Kidney (tissue), 14 donors: Measurements from ENCODE around the gene KCNE2. TPM values are rescaled to one million over a fixed set of nuclear protein-coding genes. Genes with fewer than 3 reads are reported as not detected.

Experiments
- DNase-seq, 5 donors: peaks; one replicate each; pipeline ENCODE4 v3.0.0-alpha.2; 2013 to 2020
- FAIRE-seq: peaks from 2 replicates; lab custom pipeline; 2012; peaks lifted over from hg19 to GRCh38; lab: Jason Lieb, UNC
- H3K27ac ChIP-seq, 2 donors: one replicate each; pipeline ENCODE4 v1.7.0; 2013; ENCODE audit warnings: low read depth in 2 of 2, low read length in 2 of 2, inconsistent platforms in 1 of 2
- H3K27me3 ChIP-seq: one replicate; pipeline ENCODE4 v1.7.1; 2013; ENCODE audit warnings: low read length, inconsistent platforms; ENCODE audit not compliant: control insufficient read depth, insufficient read depth
- H3K36me3 ChIP-seq, 3 donors: one replicate each; pipeline versions ENCODE4 v1.7.0 to v1.7.1; 2013; ENCODE audit warnings: low read length in 3 of 3, control low read depth in 1 of 3, inconsistent platforms in 1 of 3; ENCODE audit not compliant: insufficient read depth in 3 of 3, control insufficient read depth in 2 of 3
- H3K4me1 ChIP-seq, 3 donors: one replicate each; pipeline versions ENCODE4 v1.7.0 to v1.7.1; 2013; ENCODE audit warnings: low read length in 3 of 3, inconsistent platforms in 1 of 3, low read depth in 1 of 3; ENCODE audit not compliant: control insufficient read depth in 2 of 3, insufficient read depth in 2 of 3
- H3K4me3 ChIP-seq, 3 donors: one replicate each; pipeline versions ENCODE4 v1.7.0 to v1.8.1; 2013; ENCODE audit warnings: low read length in 3 of 3, control low read depth in 1 of 3, inconsistent platforms in 1 of 3
- H3K9ac ChIP-seq, 3 donors: one replicate each; pipeline versions ENCODE4 v1.7.0 to v1.7.1; 2013; ENCODE audit warnings: low read length in 3 of 3, control low read depth in 1 of 3, inconsistent platforms in 1 of 3
- H3K9me3 ChIP-seq, 3 donors: one replicate each; pipeline versions ENCODE4 v1.7.0 to v1.7.1; 2013; ENCODE audit warnings: low read length in 3 of 3, control low read depth in 1 of 3, inconsistent platforms in 1 of 3; ENCODE audit not compliant: control insufficient read depth in 2 of 3, insufficient read depth in 1 of 3
- CTCF ChIP-seq: IDR thresholded peaks from 3 replicates; pipeline ENCODE4 v1.5.1; 2012; ENCODE audit warnings: mild to moderate bottlenecking, moderate library complexity, borderline replicate concordance; ENCODE audit not compliant: insufficient read depth; ENCODE audit errors: extremely low read depth
- intact Hi-C: fragments of 100-400 bp; cut with DNase I; formaldehyde crosslinking; loops from one replicate; pipeline ENCODE4 v1.11.1; 2022
- polyA plus RNA-seq: library from polyadenylated mRNA; stranded (reverse); fragments of 350-450 nt; fragmentation: Illumina TruSeq; extraction: RNeasy Lipid Tissue Mini Kit (QIAGEN cat#74804); gene quantifications from one replicate; pipeline ENCODE4 v1.2.3, GENCODE V29; 2014; ENCODE audit warnings: low read depth, low replicate concordance; ENCODE audit not compliant: insufficient read depth
- total RNA-seq: library from RNA; stranded (reverse); fragmentation: NEBNext Ultra II Directional; extraction: Animal tissue kit (Norgen Biotek cat#: 25700); gene quantifications from one replicate; pipeline ENCODE4 v1.2.1, GENCODE V29; 2021
- donor health status: control.
- donor health status: control.
- donor health status: control.
- donor health status: control.
- donor health status: control.
- donor health status: DM: yes; HTN: yes; CAD: no.
- donor health status: Normal renal cell carcinoma (clear cell type).

Gene KCNE2
- total and polyA plus RNA-seq, 2 donors from 2014 or later: 0.80 TPM; not detected in 1

- peak in 1 of 5 donors; percentile 24 for DNase-seq
- no peak for FAIRE-seq
- H3K4me3 ChIP-seq: no peak overlapping the region
Observed at GRCh38 chr21:34360488-34361241, 3.1 kb upstream of the KCNE2 start.

GRCh38 chr21:34362136-34362444 lies 1.7 kb upstream of the KCNE2 start:
- DNase-seq (peak in 1 of 5 donors; percentile 5), FAIRE-seq (no peak)
- no peaks in the 10 kb centered on the region for H3K27me3 ChIP-seq
- H3K4me3 ChIP-seq: no peak overlapping the region
- no peak overlapping the region for H3K9ac ChIP-seq
- H3K36me3 ChIP-seq: no peaks in the 10 kb centered on the region
- no peaks in the 10 kb centered on the region for H3K4me1 ChIP-seq
- no peak overlapping the region for H3K27ac ChIP-seq
- H3K9me3 ChIP-seq: no peaks in the 10 kb centered on the region
- intact Hi-C loops: no loop called here
- TF ChIP-seq CTCF: no peak

More at GRCh38 chr21:34360488-34361241, 3.1 kb upstream of the KCNE2 start:
- Histone ChIP-seq H3K9me3 (no peaks in the 10 kb centered on the region), H3K4me1 (no peaks in the 10 kb centered on the region), H3K36me3 (no peaks in the 10 kb centered on the region), H3K27me3 (no peaks in the 10 kb centered on the region), H3K9ac (no peak overlapping the region), H3K27ac (no peak overlapping the region)
- TF ChIP-seq CTCF: no peak
- intact Hi-C loops: no loop called here

- H3K4me1 ChIP-seq: peaks cover 0 to under 1% (median 0%) of the 10 kb centered on the region in 3 donors
- no peak overlapping the region for H3K4me3 ChIP-seq
- H3K27ac ChIP-seq: no peak overlapping the region
- intact Hi-C loops: no loop called here
- H3K9ac ChIP-seq: no peak overlapping the region
- DNase-seq: peak in 1 of 5 donors; percentile 12
- no peaks in the 10 kb centered on the region for H3K9me3 ChIP-seq
- H3K36me3 ChIP-seq: no peaks in the 10 kb centered on the region
- no peak for TF ChIP-seq CTCF
- FAIRE-seq: no peak
- H3K27me3 ChIP-seq: no peaks in the 10 kb centered on the region
Observed at GRCh38 chr21:34362670-34363069, 1.1 kb upstream of the KCNE2 start.
